Neural progenitor cell (in vitro differentiated cells): ENCODE data around the gene VPS8. TPM values are rescaled to one million over a fixed set of nuclear protein-coding genes. Genes with fewer than 3 reads are reported as not detected.

Experiments used
- DNase-seq: peaks from one replicate; pipeline ENCODE4 v3.0.0-alpha.2; 2016; ENCODE audit warnings: low spot score
- H2AFZ ChIP-seq: fragments of 200-600 bp; sonication (generic); replicated peaks from 2 replicates; pipeline ENCODE4 v1.6.1; 2016; ENCODE audit warnings: antibody characterized with exemption
- H3F3A ChIP-seq: fragments of 200-600 bp; sonication (generic); 2 replicates; pipeline ENCODE4 v1.6.1; 2016; ENCODE audit warnings: antibody characterized with exemption, low read depth
- H3K27ac ChIP-seq: fragments of 200-600 bp; sonication (generic); 2 replicates; pipeline ENCODE4 v1.5.1; 2016; ENCODE audit warnings: mild to moderate bottlenecking
- H3K27me3 ChIP-seq: fragments of 200-600 bp; sonication (generic); 2 replicates; pipeline ENCODE4 v1.6.1; 2016; ENCODE audit warnings: mild to moderate bottlenecking, moderate library complexity
- H3K36me3 ChIP-seq: fragments of 200-600 bp; sonication (generic); 2 replicates; pipeline ENCODE4 v1.5.1; 2016
- H3K4me1 ChIP-seq: fragments of 200-600 bp; sonication (generic); 2 replicates; pipeline ENCODE4 v1.6.1; 2016; ENCODE audit warnings: mixed run types
- H3K4me2 ChIP-seq: fragments of 200-600 bp; sonication (generic); 2 replicates; pipeline ENCODE4 v1.6.1; 2016
- H3K4me3 ChIP-seq: fragments of 200-600 bp; sonication (generic); 2 replicates; pipeline ENCODE4 v1.5.1; 2016
- H3K79me2 ChIP-seq: fragments of 200-600 bp; sonication (generic); 2 replicates; pipeline ENCODE4 v1.6.1; 2016; ENCODE audit warnings: low read depth
- H3K9ac ChIP-seq: fragments of 200-600 bp; sonication (generic); 2 replicates; pipeline ENCODE4 v1.6.1; 2016
- H3K9me3 ChIP-seq: fragments of 200-600 bp; sonication (generic); 2 replicates; pipeline ENCODE4 v1.5.1; 2016; ENCODE audit warnings: low read depth
- H4K20me1 ChIP-seq: fragments of 200-600 bp; sonication (generic); 2 replicates; pipeline ENCODE4 v1.6.1; 2016; ENCODE audit warnings: low read depth
- H3K27ac Mint-ChIP-seq: 3 replicates; pipeline ENCODE4 v1.8.0; 2021; ENCODE audit warnings: mixed read lengths
- H3K27me3 Mint-ChIP-seq: 2 replicates; pipeline ENCODE4 v1.8.0; 2022; ENCODE audit warnings: low read depth, mild to moderate bottlenecking, inconsistent platforms, moderate library complexity, mixed read lengths; ENCODE audit not compliant: insufficient read depth
- H3K36me3 Mint-ChIP-seq: 3 replicates; pipeline ENCODE4 v1.8.0; 2021; ENCODE audit warnings: mixed read lengths
- H3K4me1 Mint-ChIP-seq: 3 replicates; pipeline ENCODE4 v1.8.0; 2021; ENCODE audit warnings: mixed read lengths
- H3K4me3 Mint-ChIP-seq: 3 replicates; pipeline ENCODE4 v1.8.0; 2021; ENCODE audit warnings: mild to moderate bottlenecking, moderate library complexity, mixed read lengths
- H3K9me3 Mint-ChIP-seq: 3 replicates; pipeline ENCODE4 v1.8.0; 2020; ENCODE audit warnings: mixed read lengths
- CTCF ChIP-seq: fragments of 200-600 bp; sonication (generic); IDR thresholded peaks from 2 replicates; pipeline ENCODE4 v1.5.1; 2017; ENCODE audit warnings: antibody characterized with exemption, mild to moderate bottlenecking
- EZH2 ChIP-seq: fragments of 200-600 bp; sonication (generic); IDR thresholded peaks from 2 replicates; pipeline ENCODE4 v1.6.1; 2017; ENCODE audit warnings: antibody characterized with exemption, mild to moderate bottlenecking, moderate library complexity
- EZH2phosphoT487 ChIP-seq: fragments of 200-600 bp; sonication (generic); IDR thresholded peaks from 2 replicates; pipeline ENCODE4 v1.6.1; 2017; ENCODE audit warnings: antibody characterized with exemption
- total RNA-seq: library from RNA; depleted of rRNA; stranded (reverse); fragments of >200 nt; gene quantifications from 2 replicates; pipeline ENCODE4 v1.2.3, GENCODE V29; 2015; ENCODE audit warnings: low replicate concordance

VPS8 gene
- total RNA-seq, 1 donor from 2014 or later = 93.1 TPM

GRCh38 chr3:185052631-185053030 is 240.7 kb downstream of the VPS8 start:
- no peaks in the 10 kb centered on the region for H3K27me3 Mint-ChIP-seq
- no peak overlapping the region for H3K27ac Mint-ChIP-seq
- H3K4me3 Mint-ChIP-seq = no peak overlapping the region
- no peak for TF ChIP-seq EZH2phosphoT487
- no peak for TF ChIP-seq EZH2
- TF ChIP-seq CTCF = no peak
- Histone ChIP-seq H3K36me3 (no peaks in the 10 kb centered on the region), H3K4me1 (no peaks in the 10 kb centered on the region), H3K79me2 (no peaks in the 10 kb centered on the region), H2AFZ (no peak overlapping the region), H3K27ac (no peak overlapping the region), H3K4me2 (no peak overlapping the region), H3K4me3 (no peak overlapping the region), H3F3A (no peaks in the 10 kb centered on the region), H4K20me1 (no peaks in the 10 kb centered on the region), H3K9ac (no peak overlapping the region), H3K27me3 (no peaks in the 10 kb centered on the region), H3K9me3 (no peaks in the 10 kb centered on the region)
- peaks cover 14% of the 10 kb centered on the region for H3K9me3 Mint-ChIP-seq
- DNase-seq = no peak
- no peaks in the 10 kb centered on the region for H3K4me1 Mint-ChIP-seq
- H3K36me3 Mint-ChIP-seq = peaks cover 43% of the 10 kb centered on the region

DNA sequence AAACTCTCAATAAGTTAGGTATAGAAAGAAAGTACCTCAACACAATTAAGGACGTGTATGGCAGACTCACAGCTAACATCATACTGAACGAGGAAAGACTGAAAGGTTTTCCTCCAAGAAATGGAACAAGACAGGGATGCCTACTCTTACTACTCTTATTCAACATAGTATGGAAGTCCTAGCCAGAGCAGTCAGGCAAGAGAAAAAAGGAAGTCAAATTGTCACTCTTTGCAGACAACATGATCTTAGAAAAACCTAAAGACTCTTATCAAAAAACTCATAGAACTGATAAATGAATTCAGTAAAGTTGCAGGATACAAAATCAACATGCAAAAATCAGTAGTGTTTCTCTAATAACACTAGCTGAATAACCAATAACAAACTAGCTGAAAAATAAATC is 244.9 kb downstream of the VPS8 start:
- Mint-ChIP-seq H3K4me1 (no peaks in the 10 kb centered on the region), H3K9me3 (peaks cover 38% of the 10 kb centered on the region), H3K27ac (no peak overlapping the region), H3K27me3 (no peaks in the 10 kb centered on the region), H3K4me3 (no peak overlapping the region), H3K36me3 (peaks cover 35% of the 10 kb centered on the region)
- H3F3A ChIP-seq = no peaks in the 10 kb centered on the region
- H3K4me1 ChIP-seq = no peaks in the 10 kb centered on the region
- H3K9ac ChIP-seq = no peak overlapping the region
- peaks cover 5% of the 10 kb centered on the region for H3K9me3 ChIP-seq
- H3K36me3 ChIP-seq = no peaks in the 10 kb centered on the region
- no peaks in the 10 kb centered on the region for H3K79me2 ChIP-seq
- no peak overlapping the region for H3K4me3 ChIP-seq
- TF ChIP-seq EZH2 (no peak), CTCF (no peak), EZH2phosphoT487 (no peak)
- no peaks in the 10 kb centered on the region for H3K27me3 ChIP-seq
- no peak overlapping the region for H3K4me2 ChIP-seq
- H4K20me1 ChIP-seq = no peaks in the 10 kb centered on the region
- H3K27ac ChIP-seq = no peak overlapping the region
- DNase-seq = no peak
- no peak overlapping the region for H2AFZ ChIP-seq

DNA sequence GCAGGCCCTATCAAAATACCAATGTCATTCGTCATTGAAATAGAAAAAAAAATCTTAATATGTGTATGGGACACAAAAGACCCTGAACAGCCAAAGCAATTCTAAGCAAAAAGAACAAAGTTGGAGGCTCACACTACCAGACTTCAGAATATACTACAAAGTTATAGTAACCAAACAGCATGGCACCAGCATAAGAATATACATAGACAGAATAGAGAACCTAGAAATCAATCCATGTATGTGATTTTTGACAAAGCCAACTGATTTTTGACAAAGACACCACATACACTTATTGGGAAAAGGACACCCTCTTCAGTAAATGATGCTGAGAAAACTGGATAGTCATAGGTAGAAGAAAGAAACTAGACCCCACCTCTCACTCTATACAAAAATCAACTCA is 245.9 kb downstream of the VPS8 start:
- peaks cover 38% of the 10 kb centered on the region for H3K9me3 Mint-ChIP-seq
- no peaks in the 10 kb centered on the region for H3K36me3 ChIP-seq
- no peak overlapping the region for H3K4me2 ChIP-seq
- peaks cover 5% of the 10 kb centered on the region for H3K9me3 ChIP-seq
- H3K36me3 Mint-ChIP-seq = peaks cover 27% of the 10 kb centered on the region
- no peak overlapping the region for H3K27ac ChIP-seq
- H4K20me1 ChIP-seq = no peaks in the 10 kb centered on the region
- TF ChIP-seq EZH2 (no peak), CTCF (no peak), EZH2phosphoT487 (no peak)
- H3K9ac ChIP-seq = no peak overlapping the region
- H2AFZ ChIP-seq = no peak overlapping the region
- H3K4me3 ChIP-seq = no peak overlapping the region
- no peak for DNase-seq
- H3K27ac Mint-ChIP-seq = no peak overlapping the region
- H3K4me1 ChIP-seq = no peaks in the 10 kb centered on the region
- H3F3A ChIP-seq = no peaks in the 10 kb centered on the region
- H3K4me1 Mint-ChIP-seq = no peaks in the 10 kb centered on the region
- H3K27me3 ChIP-seq = no peaks in the 10 kb centered on the region
- H3K4me3 Mint-ChIP-seq = no peak overlapping the region
- H3K79me2 ChIP-seq = no peaks in the 10 kb centered on the region
- H3K27me3 Mint-ChIP-seq = no peaks in the 10 kb centered on the region

DNA sequence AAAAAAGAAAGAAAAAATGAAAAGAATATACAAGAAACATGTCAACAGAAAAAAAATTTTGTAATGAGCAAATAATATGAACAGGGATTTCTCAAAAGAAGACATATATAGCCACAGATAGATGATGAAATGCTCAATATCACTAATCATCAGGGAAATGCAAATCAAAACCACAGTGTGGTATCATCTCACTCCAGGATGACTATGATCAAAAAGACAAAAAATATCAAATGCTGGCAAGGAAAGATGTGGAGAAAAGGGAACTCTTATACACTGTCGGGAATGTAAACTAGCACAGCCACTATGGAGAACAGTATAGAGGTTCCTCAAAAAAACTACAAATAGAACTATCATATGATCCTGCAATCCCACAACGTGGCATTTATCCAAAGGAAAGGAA is 246.8 kb downstream of the VPS8 start:
- TF ChIP-seq EZH2phosphoT487 = no peak
- TF ChIP-seq EZH2 = no peak
- no peak for TF ChIP-seq CTCF
- no peak overlapping the region for H3K27ac ChIP-seq
- H3K4me2 ChIP-seq = no peak overlapping the region
- no peaks in the 10 kb centered on the region for H3K27me3 Mint-ChIP-seq
- no peaks in the 10 kb centered on the region for H3K36me3 ChIP-seq
- no peaks in the 10 kb centered on the region for H3K4me1 Mint-ChIP-seq
- no peak for DNase-seq
- H4K20me1 ChIP-seq = no peaks in the 10 kb centered on the region
- H3K27ac Mint-ChIP-seq = no peak overlapping the region
- no peak overlapping the region for H3K4me3 ChIP-seq
- peaks cover 24% of the 10 kb centered on the region for H3K36me3 Mint-ChIP-seq
- H3K4me3 Mint-ChIP-seq = no peak overlapping the region
- H3K9me3 ChIP-seq = peaks cover 5% of the 10 kb centered on the region
- no peaks in the 10 kb centered on the region for H3K79me2 ChIP-seq
- no peak overlapping the region for H3K9ac ChIP-seq
- H3K4me1 ChIP-seq = no peaks in the 10 kb centered on the region
- H3K9me3 Mint-ChIP-seq = peaks cover 38% of the 10 kb centered on the region
- no peaks in the 10 kb centered on the region for H3K27me3 ChIP-seq
- H2AFZ ChIP-seq = no peak overlapping the region
- no peaks in the 10 kb centered on the region for H3F3A ChIP-seq
